GM18868 (cell line): ENCODE results near the gene RHEX.

Experiments
- ATAC-seq: cut with Tn5 transposase; IDR thresholded peaks from one replicate; pipeline ENCODE4 v1.9.1; 2021; ENCODE audit warnings: mild to moderate bottlenecking, moderate library complexity; ENCODE audit not compliant: unreplicated experiment

Gene RHEX

GRCh38 chr1:206114692-206115640 is 62.0 kb downstream of the RHEX start:
- no peak for ATAC-seq

GRCh38 chr1:206115791-206116190 is 62.8 kb downstream of the RHEX start:
- no peak for ATAC-seq

DNA sequence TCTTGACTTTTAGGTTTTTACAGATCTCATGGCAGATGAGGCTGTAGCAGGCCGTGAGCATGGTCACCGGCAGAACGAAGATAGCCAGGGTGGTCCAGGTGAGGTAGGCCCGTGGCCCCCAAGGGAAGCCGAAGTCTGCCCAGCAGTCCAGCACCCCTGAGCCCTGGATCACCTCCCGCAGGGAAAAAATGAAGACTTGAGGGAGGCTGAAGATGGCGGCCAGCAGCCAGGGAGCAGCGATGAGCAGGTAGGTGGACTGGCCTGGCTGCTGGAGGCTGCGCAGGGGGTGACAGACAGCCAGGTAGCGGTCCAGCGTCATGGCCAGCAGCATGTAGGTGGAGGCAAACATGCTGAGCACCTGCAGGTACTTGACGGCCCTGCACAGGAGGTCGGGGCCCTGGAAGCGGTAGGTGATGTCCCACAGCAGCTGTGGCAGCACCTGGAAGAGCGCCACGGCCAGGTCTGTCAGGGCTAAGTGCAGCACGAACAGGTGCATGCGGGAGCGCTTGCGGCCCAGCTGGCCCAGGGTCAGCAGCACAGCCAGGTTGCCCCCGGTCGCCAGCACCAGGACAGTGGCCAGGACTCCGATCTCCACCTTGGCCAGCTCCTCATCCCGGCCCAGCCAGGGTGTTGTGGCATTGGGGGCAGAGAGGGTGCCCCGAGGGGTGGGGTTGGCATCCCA is 63.4 kb downstream of the RHEX start:
- ATAC-seq, result no peak

DNA sequence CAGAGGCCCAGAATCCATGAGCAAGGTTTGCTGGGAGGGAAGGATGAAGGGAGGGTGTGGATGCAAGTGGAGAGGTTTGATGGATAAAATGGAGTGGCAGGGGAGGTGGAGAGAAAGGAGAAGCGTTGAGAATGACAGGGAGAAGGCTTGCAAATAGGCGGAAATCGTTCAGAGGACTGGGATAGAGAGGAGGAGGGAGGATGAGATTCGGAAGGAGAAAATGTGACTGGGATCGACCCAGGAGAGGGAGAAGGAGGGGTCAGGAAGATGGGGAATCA is 63.8 kb downstream of the RHEX start:
- ATAC-seq, result no peak

DNA sequence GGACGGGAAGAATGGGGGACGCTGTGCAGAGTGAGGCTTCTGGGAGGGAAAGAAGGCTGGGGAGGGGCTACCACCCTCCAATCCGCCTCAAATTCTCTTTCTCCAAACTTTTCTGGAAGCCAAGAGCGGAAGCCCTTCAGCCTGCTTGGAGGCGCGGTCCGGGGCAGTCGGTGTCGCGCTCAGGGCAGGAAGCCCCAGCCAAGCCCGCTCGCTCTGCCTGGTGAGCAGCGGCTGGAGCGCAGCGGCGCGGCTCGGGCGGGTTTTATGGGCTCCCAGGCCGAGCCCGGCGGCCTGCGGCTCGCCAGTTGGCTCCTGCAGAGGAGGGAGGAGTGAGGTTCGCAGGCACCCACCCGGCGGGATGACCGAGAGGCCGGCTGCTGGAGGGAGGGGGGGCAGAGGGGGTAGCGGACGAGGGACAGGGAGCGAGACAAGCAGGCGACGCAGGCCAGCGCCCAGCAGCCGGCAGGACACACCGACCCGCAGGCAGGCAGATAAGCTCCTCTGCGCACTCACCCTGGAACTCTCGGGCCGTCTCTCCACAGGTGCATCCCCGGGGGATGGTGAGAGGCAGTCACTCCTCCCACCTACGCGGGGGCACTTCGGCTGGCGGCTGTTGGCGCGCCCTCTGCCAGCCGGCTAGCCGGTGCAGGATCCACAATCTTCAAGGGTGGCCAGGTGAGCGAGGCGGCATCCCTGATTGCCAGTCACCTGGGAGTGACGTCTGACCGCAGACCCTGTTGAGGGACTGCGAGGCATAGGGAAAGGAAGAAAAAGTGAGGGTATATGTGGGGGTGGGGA is 64.4 kb downstream of the RHEX start, which contains the start of gene AVPR1B:
AVPR1B (minus strand) TSS at position 238 of the 798 bp plus-strand sequence. CDS start 498 bp downstream, outside the sequence.
- no peak for ATAC-seq

GRCh38 chr1:206120406-206120805 is 67.4 kb downstream of the RHEX start:
- ATAC-seq, result no peak

GRCh38 chr1:206121269-206121668 is 68.3 kb downstream of the RHEX start:
- ATAC-seq, result no peak

DNA sequence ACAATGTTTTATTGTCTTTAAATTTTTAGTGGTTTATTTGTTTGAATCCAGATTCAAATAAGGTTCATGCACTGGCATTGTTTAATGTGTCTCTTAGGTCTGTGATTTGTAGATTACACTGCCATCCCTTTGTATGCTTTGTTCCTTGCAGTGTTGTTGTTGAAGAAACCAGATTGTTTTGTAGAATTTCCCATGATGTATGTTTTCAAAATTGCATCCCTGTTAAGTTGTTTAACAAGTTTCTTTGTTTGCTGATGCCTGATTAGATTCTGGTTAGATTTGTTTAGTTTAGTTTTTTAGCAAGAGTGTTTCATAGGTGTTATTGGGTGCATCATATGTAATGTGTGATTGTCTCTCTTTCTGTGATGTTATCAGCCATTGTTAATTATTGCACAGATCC is 69.7 kb downstream of the RHEX start:
- ATAC-seq, result no peak

DNA sequence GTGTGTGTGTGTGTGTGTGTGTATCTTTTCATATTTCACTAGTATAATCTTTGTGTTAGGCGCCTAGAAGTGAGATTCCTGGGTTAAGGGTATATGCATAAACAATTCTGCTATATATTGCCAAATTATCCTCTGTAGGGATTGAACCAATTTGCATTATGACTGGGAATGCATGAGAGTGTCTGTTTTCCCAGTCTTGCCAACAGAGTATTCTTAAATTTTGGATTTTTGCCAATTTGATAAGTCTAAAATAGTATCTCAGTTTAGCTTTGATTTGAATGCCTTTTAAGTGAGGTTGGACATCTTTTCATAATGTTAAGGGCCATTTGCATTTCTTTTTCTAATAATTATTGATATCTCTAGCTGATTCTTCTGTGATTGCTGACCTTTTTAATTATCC is 72.4 kb downstream of the RHEX start:
- ATAC-seq, result no peak

GRCh38 chr1:206127336-206127735 is 74.4 kb downstream of the RHEX start:
- no peak for ATAC-seq

- no peak for ATAC-seq
Measured at GRCh38 chr1:206128196-206128595, 75.2 kb downstream of the RHEX start.

DNA sequence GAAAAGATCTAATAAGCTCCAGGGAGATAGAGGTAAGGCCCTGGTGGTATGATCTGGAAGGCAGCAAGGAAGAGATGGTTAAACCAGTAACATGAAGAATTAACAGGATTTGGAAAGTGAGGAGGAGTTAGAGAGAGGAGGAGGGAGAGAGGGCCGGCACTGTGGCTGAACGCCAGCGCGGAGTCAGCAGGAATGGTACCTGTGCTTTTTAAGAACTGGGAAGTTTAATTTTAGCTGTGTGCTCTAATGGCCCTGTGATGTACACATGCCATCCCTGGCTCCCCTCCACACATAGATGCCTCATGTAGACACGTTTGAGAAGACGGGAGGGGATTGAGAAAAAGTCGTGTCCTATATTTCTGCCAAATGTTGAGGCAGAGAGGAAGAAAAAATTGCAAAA is 78.1 kb downstream of the RHEX start:
- no peak for ATAC-seq

DNA sequence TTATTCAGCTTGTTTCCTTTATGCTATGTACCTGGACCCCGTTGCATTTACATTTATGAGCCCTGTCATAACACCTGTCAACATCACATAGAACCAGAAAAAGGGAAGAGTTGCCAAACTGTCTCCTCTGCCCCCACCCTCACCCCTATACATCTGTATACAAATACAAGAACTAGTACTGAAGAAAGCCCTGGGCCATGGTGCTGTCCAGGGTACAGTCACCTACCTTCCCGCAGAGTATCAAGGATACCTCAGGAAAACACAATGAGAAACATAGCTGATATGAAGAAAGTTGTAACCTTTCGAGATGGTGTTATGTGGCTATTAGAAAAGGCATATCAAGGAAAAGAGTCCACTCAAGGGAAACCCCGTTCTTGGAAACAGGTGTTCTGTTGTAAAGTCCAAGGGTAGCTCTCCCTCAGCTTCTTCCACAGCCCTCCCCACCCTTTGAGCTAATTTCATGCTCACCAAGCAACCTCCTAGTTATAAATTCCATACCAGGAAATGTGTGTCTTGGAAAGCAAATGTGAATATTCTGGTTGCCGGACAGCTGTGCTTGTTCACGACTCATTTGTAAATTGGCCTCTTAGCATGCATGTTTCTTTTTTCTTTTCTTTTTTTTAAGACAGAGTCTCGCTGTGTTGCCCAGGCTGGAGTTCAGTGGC is 80.9 kb downstream of the RHEX start:
- ATAC-seq, result no peak

GRCh38 chr1:206135248-206135647 is 82.3 kb downstream of the RHEX start:
- no peak for ATAC-seq

DNA sequence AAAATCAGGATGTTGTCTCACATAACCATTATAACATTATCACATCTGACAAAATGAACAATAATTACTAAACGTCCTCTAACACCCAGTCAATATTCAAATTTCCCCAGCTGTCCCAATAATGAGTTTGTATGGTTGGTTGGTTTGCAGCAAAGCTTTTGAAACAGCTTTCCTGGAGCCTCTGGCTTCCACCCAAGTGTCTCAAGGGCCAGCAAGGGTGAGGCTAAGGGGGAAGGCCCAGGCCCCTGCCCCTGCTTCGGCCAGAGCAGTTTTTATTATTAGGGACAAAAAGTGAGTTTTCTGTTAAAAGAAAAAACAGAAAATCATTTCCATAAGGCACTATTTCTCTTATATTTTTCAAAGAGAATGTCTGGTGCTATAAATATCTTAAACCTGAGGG is 83.3 kb downstream of the RHEX start:
- no peak for ATAC-seq

DNA sequence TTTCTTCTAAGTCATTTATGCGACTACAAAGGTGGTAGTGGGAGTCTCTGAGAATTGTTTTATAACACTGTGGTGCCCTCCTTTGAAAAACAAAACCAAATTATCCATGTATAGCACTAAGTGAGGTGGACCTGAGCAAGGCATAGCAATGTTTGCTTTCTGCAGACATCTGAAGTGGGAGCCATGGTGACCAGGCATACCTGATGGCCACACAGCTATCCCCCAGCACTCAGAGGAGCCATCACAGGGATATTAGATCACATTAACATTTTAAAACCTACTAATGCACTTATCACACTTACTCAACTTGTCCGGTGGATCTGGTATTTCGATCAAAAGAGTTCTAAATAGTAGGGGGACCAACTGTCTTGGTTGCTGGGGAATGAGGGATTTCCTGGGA is 89.0 kb downstream of the RHEX start:
- no peak for ATAC-seq

DNA sequence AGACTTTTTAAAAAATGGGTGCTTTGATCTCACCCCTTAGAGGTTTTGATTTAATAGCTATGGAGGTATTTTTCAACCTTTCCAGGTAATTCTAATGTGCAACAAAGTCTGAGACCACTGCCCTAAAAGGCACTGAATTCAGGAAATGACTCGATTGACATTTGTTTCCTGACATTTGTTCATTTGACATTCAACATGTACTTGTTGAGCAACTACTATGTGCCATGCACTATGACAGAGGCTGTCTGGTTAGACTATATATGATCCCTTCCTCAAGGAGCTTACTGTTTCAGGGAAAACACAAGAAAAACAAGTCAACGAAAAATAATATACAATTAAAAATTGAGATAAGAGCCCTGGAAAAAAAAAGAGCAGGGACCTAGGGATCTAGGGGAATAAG is 89.8 kb downstream of the RHEX start:
- ATAC-seq, result no peak

- ATAC-seq, result no peak
Measured at GRCh38 chr1:206143537-206144172, 90.7 kb downstream of the RHEX start.

DNA sequence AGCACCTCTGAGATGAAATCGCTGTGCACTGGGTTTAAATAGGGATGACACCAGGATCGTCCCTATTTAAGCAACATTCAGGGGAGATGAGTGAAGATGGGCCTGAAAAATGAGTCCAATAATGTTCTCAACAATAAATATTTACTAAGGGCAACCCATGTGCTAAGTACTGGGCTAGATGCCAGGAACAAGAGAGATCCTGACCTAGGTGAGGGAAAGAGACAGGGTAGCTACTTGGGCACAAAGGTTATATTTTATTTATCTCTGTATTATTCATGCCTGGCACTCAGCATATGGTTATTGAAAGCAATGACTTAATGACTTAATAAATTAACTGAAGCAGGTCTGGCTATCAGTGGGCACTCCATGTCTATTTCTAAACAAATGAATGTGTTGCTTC is 91.6 kb downstream of the RHEX start:
- ATAC-seq, result no peak

DNA sequence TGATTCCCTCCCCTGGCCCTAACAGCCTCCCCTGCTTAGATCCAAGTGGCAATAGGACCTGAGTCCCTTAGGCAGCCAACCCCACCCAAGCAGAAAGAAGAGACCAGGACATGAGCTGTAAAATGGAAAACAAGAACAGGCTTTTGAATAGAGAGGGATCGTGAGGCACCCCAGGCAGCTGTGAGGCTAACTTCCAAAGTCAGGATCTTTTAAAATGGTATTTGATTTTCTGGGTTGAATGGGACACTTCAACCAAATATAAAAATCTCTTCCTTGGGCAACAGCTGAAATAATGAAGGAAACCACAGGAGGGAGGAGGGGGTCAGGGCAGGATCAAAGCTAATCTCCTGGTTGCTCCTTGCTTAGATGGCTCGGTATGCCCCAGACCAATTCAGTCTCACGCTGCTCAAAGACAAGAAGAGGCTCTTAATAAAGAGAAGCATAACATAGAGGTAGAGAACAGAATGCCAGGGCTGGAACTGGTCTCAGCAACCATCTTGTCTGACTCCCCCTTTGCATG is 92.9 kb downstream of the RHEX start:
- ATAC-seq, result no peak
